CD1c-positive myeloid dendritic cell (primary cell): ENCODE measurements around the gene ARSH.
"Not testable (repeated sequence)": the region's sequence is repeated elsewhere in the genome, so short reads cannot be mapped to it uniquely, and the experiment has no call there.

Experiments
- DNase-seq: peaks from one replicate; pipeline ENCODE4 v3.0.0-alpha.2; 2016; ENCODE audit errors: extremely low spot score

ARSH gene

DNA sequence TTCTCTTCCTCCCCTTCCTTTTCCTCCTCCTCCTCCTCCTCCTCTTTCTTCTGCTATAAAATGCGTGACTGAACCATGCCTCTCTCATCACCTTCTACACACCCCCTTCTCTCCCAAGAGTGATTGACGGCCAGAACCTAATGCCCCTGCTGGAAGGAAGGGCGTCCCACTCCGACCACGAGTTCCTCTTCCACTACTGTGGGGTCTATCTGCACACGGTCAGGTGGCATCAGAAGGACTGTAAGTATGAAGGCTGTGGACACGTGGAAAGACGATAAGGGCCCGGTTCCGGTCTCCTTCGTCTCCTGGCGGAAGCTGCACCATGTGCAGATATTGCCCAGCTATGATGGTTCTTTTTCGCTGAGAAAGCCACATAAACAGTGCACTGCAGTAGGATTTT, 22.8 kb downstream of the ARSH start:
- DNase-seq = no peak

DNA sequence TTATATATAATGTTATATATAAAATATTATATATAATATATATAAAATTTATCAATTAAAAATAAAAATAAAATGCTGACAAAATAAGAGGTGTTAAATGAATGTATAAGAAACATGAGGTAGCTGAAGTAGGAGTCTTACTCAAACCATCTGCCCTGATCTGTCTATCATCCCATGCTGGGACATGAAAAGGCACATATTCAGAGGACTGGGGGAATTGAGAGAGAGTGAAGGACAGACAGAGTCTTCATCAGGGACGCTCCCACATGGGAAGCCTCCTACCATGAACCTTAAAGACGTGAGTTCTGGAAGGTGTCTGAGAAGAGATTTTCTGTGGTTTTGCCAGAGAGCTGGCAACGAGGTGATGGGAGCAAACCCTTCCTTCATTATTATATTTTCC, 30.9 kb downstream of the ARSH start:
- no peak for DNase-seq

- DNase-seq = no peak
Measured at GRCh38 chrX:3044196-3044595, 37.9 kb downstream of the ARSH start.

- DNase-seq = no peak
Measured at GRCh38 chrX:3044671-3045070, 38.3 kb downstream of the ARSH start.

GRCh38 chrX:3046253-3047240, 40.2 kb downstream of the ARSH start:
- no peak for DNase-seq

DNA sequence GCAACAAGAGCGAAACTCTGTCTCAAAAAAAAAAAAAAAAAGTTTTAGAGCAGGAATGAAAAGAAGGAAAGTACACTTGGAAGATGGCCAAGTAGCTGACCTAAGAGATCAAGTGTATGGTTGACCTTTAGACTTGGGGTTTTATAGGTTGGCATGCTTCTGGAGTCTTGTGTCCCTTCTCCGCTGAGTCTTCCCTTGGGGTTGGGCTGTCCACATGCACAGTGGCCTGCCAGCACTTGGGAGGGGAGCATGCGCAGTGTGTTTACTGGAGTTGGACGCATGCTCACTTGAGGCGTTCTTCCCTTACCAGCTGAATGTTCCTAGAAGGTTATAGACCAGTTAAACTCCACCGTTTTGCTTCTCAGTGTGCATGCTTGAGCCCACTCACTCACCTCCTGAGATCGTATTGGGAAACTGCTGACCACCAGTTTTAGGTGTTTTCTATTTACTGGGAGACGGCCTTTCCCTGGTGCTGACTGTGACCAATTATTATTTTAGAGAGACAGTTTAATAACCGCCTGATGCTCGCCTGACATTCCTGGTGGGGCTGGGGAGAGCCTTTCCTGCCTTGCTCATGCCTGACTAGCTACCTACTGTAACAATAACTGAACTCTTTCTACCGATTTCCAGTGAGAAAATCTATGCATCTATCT, 44.3 kb downstream of the ARSH start:
- DNase-seq = not testable (repeated sequence)

DNA sequence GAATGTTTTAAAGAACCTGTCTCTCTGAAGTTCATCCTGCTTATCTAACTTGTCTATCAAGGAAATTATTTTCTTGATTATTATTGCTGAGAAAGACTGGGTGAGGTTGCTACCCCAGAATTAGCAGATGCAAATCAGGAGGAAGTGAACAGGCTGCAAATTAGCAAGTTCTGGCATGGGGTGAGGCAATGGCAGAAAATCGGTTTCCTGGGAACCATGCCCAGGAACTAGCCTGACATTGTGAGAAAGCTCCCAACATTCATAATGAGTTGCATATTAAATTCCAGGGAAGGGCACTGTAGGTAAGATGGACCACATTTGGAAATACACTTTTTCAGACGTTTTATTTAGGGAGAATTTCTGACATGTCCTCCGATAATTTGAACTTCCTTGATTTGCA, 46.5 kb downstream of the ARSH start:
- DNase-seq = no peak

- no peak for DNase-seq
Measured at GRCh38 chrX:3066555-3066954, 60.2 kb downstream of the ARSH start.

DNA sequence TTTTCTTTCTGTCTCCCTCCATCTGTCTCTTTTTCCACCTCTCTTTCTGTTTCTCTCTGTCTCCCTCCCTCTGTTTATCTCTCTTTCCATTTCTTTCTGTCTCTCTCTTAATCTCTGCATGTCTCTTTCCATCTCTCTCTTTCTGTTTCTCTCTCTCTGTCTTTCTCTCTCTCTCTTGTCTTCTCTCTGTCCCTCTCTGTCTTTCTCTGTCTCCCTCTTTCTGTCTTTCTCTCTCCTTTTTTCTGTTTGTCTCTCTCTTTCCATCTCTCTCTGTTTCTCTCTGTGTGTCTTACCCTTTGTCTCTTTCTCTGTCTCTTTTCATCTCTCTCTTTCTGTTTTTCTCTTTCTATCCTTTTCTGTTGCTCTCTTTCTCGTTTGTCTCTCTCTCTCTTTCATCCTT, 69.6 kb downstream of the ARSH start:
- no peak for DNase-seq

DNA sequence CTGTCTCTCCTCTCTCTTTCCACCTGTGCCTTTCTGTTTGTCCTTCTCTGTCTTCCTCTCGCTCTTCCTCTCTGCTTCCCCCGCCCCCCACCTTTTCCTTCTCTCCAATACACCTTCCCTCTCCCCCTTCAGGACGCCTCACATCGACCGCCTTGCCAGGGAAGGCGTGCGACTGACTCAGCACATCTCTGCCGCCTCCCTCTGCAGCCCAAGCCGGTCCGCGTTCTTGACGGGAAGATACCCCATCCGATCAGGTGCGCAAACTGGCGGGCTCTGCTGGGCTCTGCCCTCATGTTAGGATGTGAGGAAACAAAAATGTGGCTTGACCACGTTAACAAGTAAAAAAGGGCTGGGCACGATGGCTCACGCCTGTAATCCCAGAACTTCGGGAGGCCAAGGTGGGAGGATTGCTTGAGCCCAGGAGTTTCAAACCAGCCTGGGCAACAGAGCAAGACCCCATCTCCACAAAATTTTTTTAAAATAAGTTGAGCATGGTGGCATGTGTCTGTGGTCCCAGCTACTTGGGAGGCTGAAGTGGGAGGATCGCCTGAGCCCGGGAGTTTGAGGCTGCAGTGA, 70.2 kb downstream of the ARSH start:
- no peak for DNase-seq
